Thyroid gland (tissue), 4 donors: ENCODE measurements around the gene PRLR.

Source experiments
- CTCF ChIP-seq, 6 experiments: fragments of 200-600 bp in 3 of 6; fragments of 450-650 bp in 3 of 6; sonication (generic) in 3 of 6; IDR thresholded peaks; one replicate each; pipeline ENCODE4 v1.5.1; 2016 to 2019; ENCODE audit warnings: antibody characterized with exemption in 6 of 6, mild to moderate bottlenecking in 2 of 6, inconsistent platforms in 1 of 6, moderate library complexity in 1 of 6
- POLR2A ChIP-seq, 2 donors: fragments of 450-650 bp; IDR thresholded peaks; one replicate each; pipeline ENCODE4 v1.6.1; 2017; ENCODE audit warnings: antibody characterized with exemption in 2 of 2, mild to moderate bottlenecking in 2 of 2, moderate library complexity in 1 of 2

- peak; percentile 43 to 90 (median 70) for TF ChIP-seq CTCF (IDR thresholded peaks at IDR 0.05)
- TF ChIP-seq POLR2A (IDR thresholded peaks at IDR 0.05) = no peak
These were observed 140.7 kb downstream of the PRLR start for GRCh38 chr5:35089334-35090314.
